HG03280 (cell line): ENCODE data around the gene FSTL4.

Experiments used
- ATAC-seq: cut with Tn5 transposase; IDR thresholded peaks from one replicate; pipeline ENCODE4 v1.9.1; 2021; ENCODE audit warnings: mild to moderate bottlenecking, moderate library complexity; ENCODE audit not compliant: unreplicated experiment

The FSTL4 gene

DNA sequence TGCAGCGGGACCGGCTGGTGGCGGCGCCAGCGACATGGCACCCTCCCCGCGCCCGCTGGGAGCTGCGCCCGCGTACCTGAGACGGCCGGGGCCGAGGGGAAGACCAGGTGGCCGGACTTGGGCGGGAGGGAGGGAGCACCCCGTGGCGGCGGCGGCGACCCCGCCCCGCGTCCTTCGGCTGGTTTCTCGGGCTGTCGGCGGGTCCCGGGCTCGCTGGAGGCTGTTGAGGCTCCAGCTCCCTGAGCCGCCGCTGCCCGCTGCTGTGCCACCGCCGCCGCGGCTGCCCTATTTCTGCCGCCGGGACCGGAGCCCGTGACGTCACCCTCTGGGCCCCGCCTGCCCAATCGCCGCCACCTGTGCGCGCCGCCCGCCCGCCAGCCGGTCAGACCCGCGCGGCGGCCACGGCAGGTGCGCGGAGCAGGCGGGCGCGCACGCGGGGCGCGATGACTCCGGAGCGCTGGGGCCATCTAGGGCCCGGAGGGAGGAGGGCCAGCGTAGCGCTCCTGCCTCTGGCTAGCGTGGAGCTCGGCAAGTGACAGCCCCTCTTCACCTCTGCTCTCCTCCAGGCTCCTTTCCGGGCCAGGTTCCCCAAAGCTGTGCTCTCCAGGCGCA is at the start of gene FSTL4:
TSS of gene FSTL4 (minus strand) at position 293 of the 612 bp plus-strand sequence.
- no peak for ATAC-seq

DNA sequence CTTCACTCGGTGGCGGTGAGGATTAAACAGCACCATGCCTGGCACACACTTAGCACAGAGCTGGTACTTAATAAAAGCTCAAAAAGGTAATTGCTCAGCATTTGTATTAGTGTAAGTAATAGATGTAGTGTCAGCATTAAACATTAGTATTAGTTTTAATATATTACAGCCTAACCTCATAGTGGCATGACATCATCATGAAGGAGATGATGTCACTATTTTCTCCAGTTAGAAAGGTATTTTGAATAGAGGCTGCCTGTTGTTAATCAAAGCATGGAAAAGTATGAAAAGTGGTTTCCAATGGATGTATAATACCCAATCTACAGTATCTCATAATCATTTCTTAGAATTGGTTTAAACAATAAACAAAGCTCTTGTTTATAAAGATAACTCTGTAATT is 49.0 kb upstream of the FSTL4 start:
- no peak for ATAC-seq

DNA sequence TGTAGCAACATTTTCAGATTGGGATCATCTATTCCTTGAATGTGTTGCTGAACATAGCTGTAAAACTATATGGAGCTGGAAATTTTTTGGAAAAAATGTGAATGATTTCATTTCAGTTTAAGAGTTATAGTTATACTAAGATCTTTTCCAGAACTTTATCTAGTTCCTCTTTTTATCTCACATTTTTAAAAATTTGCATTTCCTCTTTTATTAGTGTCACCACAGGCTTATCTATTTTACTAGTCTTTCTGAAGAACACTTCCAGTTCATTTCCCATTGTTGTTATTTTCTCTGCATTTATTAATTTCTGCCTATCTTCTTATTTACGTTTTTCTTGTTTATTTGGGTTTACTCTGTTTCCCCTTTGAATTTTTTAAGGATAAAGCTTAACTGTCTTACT is 46.0 kb upstream of the FSTL4 start:
- no peak for ATAC-seq

DNA sequence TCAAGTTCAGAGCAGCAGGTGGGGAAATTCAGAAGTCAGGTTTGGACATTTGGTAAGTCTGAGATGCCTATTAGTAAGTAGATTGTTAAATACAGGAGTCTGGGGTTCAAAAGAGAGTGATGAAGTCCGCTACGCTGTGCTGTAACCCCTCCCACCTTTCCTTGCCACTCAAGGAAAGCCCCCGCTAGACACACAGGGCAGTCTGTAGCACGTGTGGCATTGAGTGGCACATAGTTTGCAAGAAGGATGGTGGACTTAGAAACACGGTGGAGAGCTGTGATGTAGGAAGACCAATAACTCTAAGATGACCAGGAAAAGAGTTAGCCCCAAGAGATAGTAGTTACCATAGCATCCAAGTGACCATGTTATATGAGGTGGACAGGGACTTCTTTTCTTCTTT is 44.7 kb upstream of the FSTL4 start:
- ATAC-seq, result no peak

DNA sequence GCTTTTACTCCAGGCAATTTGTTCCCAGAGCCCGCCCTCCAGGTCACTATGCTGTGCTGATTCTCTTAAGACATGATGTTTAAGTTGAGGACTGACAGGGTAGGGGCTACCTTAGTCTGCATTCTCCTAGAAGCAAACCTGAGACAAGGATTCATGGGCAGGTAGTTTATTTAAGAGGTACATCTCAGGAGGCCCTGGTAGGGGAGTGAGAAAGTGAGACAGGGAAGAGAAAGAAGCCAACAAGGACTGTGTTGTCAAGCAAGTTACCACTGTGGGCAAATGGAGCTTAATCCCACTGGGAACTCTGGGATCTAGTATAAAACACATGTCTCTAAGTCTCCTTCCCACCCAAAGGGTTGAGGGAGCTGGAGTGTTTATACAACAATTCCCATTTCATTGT is 43.6 kb upstream of the FSTL4 start:
- no peak for ATAC-seq

DNA sequence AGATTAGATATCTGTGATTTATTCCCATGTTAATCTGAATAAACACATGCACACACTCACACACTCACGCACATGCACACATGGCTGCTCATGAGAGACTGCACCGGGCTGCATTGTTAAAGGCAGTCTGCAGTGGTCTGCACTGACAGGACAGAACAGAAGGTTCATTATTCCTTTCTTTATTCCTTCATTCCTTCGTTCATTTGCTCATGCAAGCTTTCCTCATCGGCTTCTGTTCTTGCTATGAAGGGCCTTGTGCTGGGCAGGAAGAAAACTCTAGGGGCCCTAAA is 41.4 kb upstream of the FSTL4 start:
- no peak for ATAC-seq

DNA sequence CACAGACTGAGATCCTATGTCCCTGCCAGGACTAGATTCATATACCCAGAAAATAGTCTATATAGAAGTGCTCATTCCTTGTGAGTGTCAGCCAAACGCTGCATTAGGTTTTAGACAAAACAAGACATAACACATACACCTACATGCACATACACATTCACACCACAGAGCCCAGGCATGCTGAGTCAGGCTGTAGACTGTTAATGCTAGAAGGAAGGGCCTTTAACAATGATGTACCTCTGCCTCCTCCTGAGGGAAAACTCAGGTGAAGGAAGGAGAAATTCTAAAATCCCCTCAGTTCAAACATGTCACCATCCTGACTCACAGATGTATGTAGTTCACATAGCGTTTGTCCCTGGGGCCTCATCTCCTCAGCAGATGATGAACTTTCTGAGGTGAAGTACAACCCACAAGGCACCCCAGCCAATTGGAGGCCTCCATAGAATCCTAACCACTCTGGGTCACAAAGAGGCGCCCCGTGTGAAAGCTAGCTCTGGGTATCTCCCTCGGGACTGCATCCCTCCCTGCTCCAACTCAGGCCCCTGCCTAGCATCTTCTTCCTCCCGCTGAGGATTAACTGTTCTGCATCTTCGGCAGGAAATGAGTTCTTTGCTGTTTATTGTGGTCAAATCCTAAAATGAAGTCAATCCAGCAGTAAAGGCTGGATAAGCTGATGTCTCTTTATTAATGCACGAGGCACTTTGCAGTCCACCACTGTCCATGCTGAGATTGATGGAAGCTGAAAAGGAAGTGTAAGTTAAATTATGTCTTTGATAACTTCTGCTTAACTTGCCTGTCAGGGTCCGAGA is 40.8 kb upstream of the FSTL4 start:
- ATAC-seq, result no peak

DNA sequence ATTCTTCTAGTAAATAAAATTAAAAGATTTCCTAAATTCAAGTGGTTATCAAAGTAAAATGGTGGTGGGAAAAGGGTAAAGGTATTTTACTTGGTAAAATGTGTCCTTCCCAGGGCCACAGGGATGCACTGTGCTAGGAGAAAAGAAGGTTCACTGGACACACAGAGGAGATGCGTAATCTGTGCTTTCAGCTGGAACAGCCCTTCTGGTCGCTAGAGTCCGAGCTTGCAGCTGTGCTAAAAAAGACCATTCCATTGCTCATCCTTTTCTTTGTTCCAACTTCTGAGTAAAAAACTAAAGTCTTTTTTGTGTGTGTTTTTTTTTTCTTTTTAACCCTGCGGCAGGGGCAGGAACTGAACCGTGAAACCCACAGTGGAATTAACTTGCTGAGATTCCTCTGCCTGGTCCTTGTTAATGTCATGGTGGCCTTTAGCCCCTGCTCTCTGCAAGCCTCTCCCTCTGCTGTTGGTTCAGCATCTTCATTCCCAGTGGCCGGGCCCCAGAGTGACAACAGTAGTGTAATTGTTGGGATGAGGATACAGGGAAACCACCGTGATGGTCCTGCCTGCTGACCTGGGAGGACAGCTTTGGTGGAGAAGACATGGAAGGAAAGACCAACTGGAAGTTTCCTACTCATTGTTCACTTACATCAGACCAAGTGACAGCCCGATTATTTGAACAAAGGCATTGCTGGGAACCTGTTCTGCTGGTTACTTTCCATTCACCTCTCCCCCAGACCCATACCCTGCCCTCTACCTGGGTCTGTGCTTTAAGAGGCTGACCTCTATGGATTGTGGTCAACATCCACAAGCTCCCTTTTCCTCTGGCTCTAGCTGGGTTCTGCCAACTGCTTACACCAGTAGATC is 31.9 kb upstream of the FSTL4 start:
- ATAC-seq, result no peak

DNA sequence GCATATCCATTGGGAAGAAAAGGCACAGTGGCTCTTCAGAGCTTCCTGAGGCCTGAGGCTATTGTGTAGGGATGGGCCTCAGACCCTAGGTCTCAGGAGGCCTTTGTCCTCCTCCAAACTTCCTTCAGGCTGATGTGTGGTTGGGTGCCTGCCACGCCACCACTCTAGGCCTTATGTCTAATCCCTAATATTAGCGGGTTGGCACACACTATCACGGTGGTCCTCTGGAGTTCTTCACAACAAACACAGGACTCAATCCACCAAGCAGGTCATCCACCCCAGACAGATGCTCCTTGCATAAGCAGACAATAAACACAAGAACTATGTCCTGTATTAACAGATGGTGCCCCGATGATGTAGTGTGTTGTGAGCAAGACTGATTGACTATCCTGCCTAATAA is 31.0 kb upstream of the FSTL4 start:
- no peak for ATAC-seq

DNA sequence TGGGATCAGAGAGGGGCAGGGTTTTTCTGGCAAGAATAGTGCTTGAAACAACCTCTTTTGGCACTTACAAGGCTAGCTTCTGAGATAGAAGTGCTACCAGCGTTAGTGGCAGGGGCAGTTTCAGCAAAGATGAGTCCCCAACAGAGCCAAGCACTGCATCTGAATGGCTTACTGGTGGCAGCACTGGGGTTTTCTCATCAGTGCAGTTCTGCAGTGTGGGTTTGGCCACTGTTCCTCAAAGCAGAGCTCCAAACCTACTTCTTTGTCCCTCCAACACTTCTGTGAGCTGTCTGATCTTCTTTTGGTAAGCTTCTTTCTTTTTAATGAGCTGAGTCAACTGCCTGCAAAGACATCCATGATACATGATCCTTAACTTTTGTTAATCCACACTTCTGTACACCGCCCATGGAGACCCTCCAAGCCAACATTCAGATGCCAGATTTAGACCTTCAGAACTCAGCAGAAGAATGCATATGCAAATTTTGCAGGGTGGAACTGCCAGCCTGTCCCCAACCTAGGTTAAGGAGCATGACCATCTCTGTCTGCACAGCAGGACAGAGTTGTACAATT is 29.9 kb upstream of the FSTL4 start:
- ATAC-seq, result no peak

DNA sequence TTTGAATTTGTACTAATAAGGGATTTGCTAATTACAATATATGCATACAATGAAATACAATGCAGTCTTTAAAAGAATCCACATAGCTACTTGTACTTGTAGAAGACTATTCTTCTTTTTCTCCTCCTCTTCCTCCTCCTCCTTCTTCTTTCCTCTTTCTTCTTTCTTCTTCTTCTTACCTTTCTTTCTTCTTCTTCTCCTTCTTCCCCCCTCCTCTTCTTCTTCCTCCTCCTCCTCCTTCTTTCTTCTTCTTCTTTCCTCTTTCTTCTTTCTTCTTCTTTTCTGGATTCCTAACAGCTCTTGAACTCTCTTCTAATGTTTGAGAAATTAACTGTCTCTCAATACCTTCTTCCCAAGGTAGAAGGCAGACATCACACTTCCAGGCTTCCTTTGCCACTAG is 29.3 kb upstream of the FSTL4 start:
- no peak for ATAC-seq

DNA sequence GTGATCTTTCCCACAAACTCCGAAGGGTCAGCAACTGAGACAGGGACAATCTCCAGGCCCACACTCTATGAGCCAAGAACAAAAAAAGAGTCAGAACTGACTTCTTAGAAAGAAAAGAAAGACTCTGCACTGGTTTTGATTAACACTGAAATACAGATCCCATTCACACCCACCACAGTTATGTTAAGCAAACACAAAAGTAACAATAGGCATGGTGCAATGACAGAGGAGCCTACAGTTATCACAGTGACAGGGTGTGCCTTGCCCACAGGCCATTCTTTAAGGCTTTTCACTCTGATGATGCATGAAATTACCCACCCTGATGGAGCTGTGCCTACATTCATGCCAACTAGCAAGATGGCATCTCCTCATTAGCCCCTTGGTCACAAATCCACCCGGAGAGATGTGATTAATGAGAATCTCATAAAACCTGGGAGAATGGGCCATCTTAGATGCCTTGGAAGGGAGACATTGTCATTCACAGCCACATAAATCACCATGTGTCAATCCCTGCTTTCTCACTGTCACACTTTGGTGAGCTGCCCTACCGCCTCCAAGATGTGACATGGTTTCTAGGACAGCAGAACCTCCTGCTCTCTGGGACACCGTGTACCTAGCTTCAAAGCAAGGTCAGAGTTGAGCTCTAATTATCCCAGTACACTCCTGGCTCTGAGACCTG is 27.6 kb upstream of the FSTL4 start:
- no peak for ATAC-seq

DNA sequence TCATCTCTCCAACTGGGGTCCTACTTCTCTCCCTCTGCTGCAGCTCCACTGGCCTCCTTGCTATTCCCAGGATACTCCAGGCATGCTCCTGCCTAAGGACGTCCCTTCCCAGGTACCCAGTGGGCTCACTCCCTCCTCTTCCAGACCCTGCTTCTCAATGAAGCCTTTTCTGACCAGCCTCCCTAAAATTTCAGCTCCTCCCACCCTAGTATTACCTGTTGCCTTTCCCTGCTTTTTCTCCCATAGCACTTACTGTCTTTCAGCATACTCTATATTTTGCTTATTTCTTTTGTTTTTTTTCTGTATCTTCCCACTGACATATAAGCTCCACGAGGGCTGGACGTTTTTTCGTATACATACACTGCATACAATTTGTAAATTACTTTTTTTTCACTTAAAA is 26.1 kb upstream of the FSTL4 start:
- no peak for ATAC-seq

DNA sequence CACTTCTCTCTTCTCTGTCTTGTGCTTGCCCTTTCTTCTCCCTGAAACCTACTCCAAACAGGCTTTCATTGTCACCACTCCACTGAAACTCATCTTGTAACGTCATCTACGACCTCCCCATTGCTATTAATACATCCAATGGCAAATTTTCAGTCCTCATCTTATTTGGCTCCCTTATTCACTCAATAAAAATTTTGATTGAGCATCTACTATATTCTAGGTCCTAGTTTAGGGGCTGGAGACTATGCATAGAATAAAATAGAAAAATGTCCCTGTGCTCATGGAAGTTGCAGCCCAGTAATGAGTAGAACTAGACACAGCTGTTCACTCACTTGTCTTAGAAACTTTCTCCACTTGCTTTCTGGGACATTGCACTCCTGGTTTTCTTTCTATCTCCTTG is 24.9 kb upstream of the FSTL4 start:
- ATAC-seq, result no peak

DNA sequence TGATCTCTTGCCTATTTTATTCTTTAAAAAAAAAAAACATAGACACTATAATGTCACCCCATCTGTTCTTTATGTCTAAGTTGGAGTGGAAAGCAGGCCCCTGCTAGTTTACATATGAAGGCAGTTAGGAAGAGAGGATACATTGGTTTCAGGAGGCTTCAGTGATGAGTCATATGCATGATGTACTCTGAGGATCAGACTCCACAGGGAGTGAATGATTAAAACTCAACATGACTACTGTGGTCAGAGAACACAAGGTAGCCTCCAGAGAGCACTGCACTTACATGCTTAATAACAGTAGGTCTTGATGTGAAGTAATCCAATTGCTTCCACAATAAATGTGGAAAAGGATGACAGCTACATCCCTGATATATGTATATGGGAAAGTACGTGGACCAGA is 22.7 kb upstream of the FSTL4 start:
- no peak for ATAC-seq

DNA sequence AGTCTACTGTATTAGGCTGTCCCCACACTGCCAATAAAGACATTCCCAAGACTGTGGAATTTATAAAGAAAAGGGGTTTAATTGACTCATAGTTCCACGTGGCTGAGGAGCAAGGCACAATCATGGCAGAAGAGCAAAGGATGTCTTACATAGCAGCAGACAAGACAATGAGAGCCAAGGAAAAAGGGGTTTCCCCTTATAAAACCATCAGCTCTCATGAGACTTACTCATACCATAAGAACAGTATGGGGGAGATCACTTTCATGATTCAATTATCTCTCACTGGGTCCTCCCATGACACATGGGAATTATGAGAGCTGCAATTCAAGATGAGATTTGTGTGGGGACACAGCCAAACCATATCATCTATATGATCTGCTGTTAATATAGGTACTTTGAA is 14.8 kb upstream of the FSTL4 start:
- no peak for ATAC-seq

DNA sequence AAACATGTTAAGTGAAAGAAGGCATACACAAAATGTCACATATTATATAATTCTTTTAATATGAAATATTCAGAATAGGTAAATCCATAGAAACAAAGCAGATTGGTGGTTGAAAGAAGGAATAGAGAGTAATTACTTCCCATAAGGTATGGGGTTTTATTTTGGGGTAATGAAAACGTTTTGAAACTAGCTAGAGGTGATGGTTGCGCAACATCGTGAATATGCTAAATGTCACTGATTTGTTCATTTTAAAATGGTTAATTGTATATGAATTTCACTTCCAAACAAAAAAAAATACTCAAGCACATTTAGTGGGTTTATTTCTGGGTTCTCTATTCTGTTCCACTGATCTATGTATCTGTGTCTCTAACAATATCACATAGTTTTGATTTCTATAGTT is 12.0 kb upstream of the FSTL4 start:
- ATAC-seq, result no peak

DNA sequence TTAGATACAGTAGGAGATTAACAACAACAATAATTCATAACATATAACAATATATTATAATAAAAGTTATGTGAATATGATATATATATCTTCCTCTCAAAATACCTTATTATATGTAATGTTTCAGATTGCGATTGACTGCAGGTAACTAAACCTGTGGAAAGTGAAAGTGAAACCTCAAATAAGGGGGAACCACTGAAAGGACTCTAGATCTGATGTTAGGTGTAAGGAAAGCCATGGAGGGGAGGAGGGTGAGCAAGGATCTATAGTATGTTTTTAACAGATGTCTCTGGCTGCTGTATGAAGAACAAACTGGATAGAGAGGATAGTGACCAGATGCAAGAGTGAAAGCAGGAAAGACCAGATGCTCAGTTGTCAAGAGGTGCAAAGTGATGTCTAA is 5.8 kb upstream of the FSTL4 start:
- ATAC-seq, result no peak

DNA sequence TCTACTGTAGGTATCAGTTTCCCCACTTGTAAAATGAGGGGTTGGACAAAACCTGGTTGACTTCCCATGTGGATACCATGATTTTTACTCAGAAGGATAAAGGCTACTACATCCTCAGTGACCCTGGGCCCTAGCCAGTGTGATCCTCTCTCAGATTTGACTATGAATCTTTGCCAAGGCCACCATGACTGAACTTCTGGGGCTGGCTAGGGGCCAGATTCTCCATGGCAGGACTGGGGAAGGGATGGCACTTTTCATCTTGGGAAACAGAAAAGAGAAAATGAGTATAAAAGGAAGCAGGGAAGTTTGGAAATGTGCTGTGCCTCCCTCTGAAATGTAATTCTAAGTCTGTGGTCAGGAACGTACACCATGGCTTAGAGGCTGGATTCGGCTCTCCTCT is 1.4 kb upstream of the FSTL4 start:
- no peak for ATAC-seq

DNA sequence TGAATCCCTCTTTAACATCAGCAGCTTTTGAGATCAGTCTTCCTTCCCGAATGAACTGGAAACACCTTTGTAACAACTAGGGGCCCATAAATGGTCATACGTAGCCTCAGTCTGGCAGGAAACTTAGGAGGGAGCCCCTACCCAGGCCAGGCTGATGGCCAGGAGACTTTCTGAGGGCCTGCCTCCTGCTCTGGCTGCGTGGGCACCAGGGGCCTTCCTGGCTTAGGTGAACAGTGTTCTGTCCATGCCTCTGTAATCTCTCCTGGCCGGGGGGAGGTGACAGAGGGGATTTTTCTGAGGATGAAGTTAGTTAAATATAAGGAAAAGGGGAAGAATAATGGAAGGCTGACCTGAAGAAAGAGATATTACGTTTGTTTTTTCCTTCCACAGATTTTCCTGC is 843 bp upstream of the FSTL4 start:
- no peak for ATAC-seq
